Umbilical cord (tissue), 1 donor: Measurements from ENCODE around the gene PAQR8. TPM values are rescaled to one million over a fixed set of nuclear protein-coding genes. Genes with fewer than 3 reads are reported as not detected.

Source experiments
- total RNA-seq: library from RNA; depleted of rRNA; stranded (reverse); fragments of >200 nt; gene quantifications from one replicate; pipeline ENCODE4 v1.2.3, GENCODE V29; 2014; ENCODE audit warnings: low replicate concordance; ENCODE audit not compliant: insufficient read depth

The PAQR8 gene
- total RNA-seq, 1 donor from 2014 or later = 12.8 TPM

Other genes with a start within 250 kb of the PAQR8 start
- 2.4 TPM for gene IL17A, start 175.8 kb upstream of the PAQR8 start, total RNA-seq
- not detected for gene IL17F, start 117.7 kb upstream of the PAQR8 start, total RNA-seq
- 24.8 TPM for gene MCM3, start 77.4 kb upstream of the PAQR8 start, total RNA-seq
- 44.1 TPM for gene EFHC1, start 58.2 kb downstream of the PAQR8 start, total RNA-seq
- 24.3 TPM for gene TRAM2, start 214.9 kb downstream of the PAQR8 start, total RNA-seq